Measurements from ENCODE around the gene SDCCAG8.

DNA sequence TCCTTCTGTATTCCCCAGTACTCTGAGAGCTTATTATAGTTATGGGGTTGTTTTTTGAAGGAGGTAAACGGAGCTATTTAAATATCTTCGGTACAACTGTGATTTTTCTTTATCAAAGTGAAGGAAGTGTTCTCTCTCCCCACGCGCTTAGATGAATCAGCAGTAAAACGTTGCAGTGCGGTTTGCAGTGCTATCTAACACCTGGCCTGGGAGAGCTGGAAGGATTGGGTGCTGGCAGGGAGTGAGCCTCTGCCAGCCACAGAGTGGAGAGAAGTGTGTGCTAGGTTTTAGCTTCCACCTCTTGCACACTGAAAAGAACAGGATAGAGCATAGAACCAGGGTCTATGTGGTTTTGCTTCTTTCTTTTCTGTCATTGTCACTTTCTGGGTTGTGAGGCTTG lies 165.9 kb downstream of the SDCCAG8 start:
- TF ChIP-seq EZH2 (IDR thresholded peaks at IDR 0.05; ENCODE audit: borderline replicate concordance) (no peak), EZH2phosphoT487 (IDR thresholded peaks at IDR 0.05; ENCODE audit: low read depth, severe bottlenecking, unreplicated experiment) (no peak)
- TF ChIP-seq, protein P1, sequence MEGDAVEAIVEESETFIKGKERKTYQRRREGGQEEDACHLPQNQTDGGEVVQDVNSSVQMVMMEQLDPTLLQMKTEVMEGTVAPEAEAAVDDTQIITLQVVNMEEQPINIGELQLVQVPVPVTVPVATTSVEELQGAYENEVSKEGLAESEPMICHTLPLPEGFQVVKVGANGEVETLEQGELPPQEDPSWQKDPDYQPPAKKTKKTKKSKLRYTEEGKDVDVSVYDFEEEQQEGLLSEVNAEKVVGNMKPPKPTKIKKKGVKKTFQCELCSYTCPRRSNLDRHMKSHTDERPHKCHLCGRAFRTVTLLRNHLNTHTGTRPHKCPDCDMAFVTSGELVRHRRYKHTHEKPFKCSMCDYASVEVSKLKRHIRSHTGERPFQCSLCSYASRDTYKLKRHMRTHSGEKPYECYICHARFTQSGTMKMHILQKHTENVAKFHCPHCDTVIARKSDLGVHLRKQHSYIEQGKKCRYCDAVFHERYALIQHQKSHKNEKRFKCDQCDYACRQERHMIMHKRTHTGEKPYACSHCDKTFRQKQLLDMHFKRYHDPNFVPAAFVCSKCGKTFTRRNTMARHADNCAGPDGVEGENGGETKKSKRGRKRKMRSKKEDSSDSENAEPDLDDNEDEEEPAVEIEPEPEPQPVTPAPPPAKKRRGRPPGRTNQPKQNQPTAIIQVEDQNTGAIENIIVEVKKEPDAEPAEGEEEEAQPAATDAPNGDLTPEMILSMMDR (IDR thresholded peaks at IDR 0.05; ENCODE audit: poor library complexity): no peak
